ENCODE data around the gene DENND10. TPM values are rescaled to one million over a fixed set of nuclear protein-coding genes. Genes with fewer than 3 reads are reported as not detected.

The DENND10 gene
- total RNA-seq, 2 donors from 2014 or later, result 23.3 to 42.7 TPM

DNA sequence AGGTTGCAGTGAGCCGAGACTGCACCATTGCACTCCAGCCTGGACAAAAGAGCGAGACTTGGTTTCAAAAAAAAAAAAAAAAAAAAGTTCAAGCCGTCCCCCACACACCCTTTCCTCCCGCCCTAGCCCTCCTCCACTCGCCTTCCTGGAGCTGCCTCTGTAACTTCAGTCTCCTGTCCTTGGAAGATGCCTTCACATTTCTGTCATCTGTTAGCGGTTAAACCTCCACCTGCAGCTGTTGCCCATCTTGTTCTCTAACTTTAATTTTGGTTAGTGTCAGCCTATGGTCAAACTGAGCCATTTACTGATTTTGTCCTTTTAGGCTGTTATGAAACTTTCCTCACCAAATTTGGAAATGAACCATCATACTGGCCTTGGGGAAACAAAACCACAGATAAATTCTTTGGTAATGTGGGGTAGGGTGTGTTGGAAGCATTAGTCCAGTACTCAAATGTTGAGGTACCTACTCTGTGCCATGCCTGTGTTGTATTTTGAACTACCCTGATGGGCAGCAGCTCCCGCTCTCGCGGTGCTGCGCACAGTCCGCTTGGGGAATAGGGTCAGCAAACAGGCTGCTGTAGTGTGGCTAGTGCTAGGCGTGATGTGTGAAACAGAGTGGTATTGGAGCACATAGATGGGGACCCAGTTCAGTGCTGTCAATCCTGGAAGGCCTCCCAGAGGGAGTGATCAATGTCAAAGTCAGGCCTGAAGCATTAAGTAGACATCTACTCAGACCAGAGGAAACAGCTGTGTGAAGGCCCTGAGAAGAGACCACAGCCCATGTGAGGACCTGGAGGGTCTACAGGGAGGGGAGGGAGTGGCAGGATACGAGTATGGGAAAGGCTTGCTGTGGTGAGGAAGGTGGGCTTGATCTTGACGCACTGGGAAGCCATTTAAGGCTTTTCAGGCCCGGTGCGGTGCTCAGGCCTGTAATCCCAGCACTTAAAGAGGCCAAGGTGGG, 34.7 kb downstream of the DENND10 start:
- no peak overlapping the region for H3K9ac ChIP-seq (ENCODE audit: low read depth in 2 of 2, low read length in 2 of 2)
- no peak overlapping the region for H3K27ac ChIP-seq
- DNase-seq, result no peak
- TF ChIP-seq, protein P1, sequence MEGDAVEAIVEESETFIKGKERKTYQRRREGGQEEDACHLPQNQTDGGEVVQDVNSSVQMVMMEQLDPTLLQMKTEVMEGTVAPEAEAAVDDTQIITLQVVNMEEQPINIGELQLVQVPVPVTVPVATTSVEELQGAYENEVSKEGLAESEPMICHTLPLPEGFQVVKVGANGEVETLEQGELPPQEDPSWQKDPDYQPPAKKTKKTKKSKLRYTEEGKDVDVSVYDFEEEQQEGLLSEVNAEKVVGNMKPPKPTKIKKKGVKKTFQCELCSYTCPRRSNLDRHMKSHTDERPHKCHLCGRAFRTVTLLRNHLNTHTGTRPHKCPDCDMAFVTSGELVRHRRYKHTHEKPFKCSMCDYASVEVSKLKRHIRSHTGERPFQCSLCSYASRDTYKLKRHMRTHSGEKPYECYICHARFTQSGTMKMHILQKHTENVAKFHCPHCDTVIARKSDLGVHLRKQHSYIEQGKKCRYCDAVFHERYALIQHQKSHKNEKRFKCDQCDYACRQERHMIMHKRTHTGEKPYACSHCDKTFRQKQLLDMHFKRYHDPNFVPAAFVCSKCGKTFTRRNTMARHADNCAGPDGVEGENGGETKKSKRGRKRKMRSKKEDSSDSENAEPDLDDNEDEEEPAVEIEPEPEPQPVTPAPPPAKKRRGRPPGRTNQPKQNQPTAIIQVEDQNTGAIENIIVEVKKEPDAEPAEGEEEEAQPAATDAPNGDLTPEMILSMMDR (IDR thresholded peaks at IDR 0.05), result no peak
- no peaks in the 10 kb centered on the region for H3K27me3 ChIP-seq
- intact Hi-C loops (cut with DNase I), result no loop called here
- no peaks in the 10 kb centered on the region for H3K4me1 ChIP-seq
- no peaks in the 10 kb centered on the region for H3K36me3 ChIP-seq
- H3K9me3 ChIP-seq, result no peaks in the 10 kb centered on the region
- no peak overlapping the region for H3K4me3 ChIP-seq

- H3K9me3 ChIP-seq, result no peaks in the 10 kb centered on the region
- intact Hi-C loops (cut with DNase I), result no loop called here
- H3K36me3 ChIP-seq, result no peaks in the 10 kb centered on the region
- H3K27ac ChIP-seq, result no peak overlapping the region
- H3K9ac ChIP-seq (ENCODE audit: low read depth in 2 of 2, low read length in 2 of 2), result no peak overlapping the region
- H3K27me3 ChIP-seq, result no peaks in the 10 kb centered on the region
- H3K4me3 ChIP-seq, result no peak overlapping the region
- TF ChIP-seq, protein P1 (IDR thresholded peaks at IDR 0.05), result no peak
- H3K4me1 ChIP-seq, result no peaks in the 10 kb centered on the region
- peak; percentile 25 for DNase-seq
Observed at GRCh38 chr10:119139464-119140067, 35.7 kb downstream of the DENND10 start.

GRCh38 chr10:119140603-119141245, 36.8 kb downstream of the DENND10 start:
- Histone ChIP-seq H3K4me3 (no peak overlapping the region), H3K27me3 (no peaks in the 10 kb centered on the region), H3K36me3 (no peaks in the 10 kb centered on the region), H3K27ac (no peak overlapping the region), H3K4me1 (no peaks in the 10 kb centered on the region), H3K9ac (ENCODE audit: low read depth in 2 of 2, low read length in 2 of 2) (no peak overlapping the region), H3K9me3 (no peaks in the 10 kb centered on the region)
- TF ChIP-seq, protein P1 (IDR thresholded peaks at IDR 0.05), result no peak
- DNase-seq, result no peak
- intact Hi-C loops (cut with DNase I), result no loop called here

GRCh38 chr10:119143657-119144056, 39.7 kb downstream of the DENND10 start:
- TF ChIP-seq, protein P1 (IDR thresholded peaks at IDR 0.05), result no peak
- intact Hi-C loops (cut with DNase I), result no loop called here
- no peak overlapping the region for H3K27ac ChIP-seq
- H3K4me1 ChIP-seq, result no peaks in the 10 kb centered on the region
- H3K36me3 ChIP-seq, result no peaks in the 10 kb centered on the region
- no peaks in the 10 kb centered on the region for H3K27me3 ChIP-seq
- no peak overlapping the region for H3K4me3 ChIP-seq
- H3K9ac ChIP-seq (ENCODE audit: low read depth in 2 of 2, low read length in 2 of 2), result no peak overlapping the region
- DNase-seq, result no peak
- H3K9me3 ChIP-seq, result no peaks in the 10 kb centered on the region

GRCh38 chr10:119149157-119149556, 45.2 kb downstream of the DENND10 start:
- DNase-seq, result no peak
- intact Hi-C loops (cut with DNase I), result no loop called here
- no peaks in the 10 kb centered on the region for H3K36me3 ChIP-seq

More at GRCh38 chr10:119149157-119149556, 45.2 kb downstream of the DENND10 start:
- Histone ChIP-seq H3K9ac (ENCODE audit: low read depth in 2 of 2, low read length in 2 of 2) (no peak overlapping the region), H3K9me3 (no peaks in the 10 kb centered on the region), H3K27me3 (no peaks in the 10 kb centered on the region), H3K4me3 (no peak overlapping the region), H3K4me1 (no peaks in the 10 kb centered on the region), H3K27ac (no peak overlapping the region)
- TF ChIP-seq, protein P1 (IDR thresholded peaks at IDR 0.05), result no peak
